Panc1 (cell line): ENCODE measurements around the gene LHFPL3. TPM values are rescaled to one million over a fixed set of nuclear protein-coding genes. Genes with fewer than 3 reads are reported as not detected.

Source experiments
- ATAC-seq: fragments of 200-7000 bp; cut with Tn5 transposase; 2 replicates; pipeline ENCODE4 v1.9.1; 2020; ENCODE audit warnings: mild to moderate bottlenecking, moderate library complexity
- BruUV-seq: library from RNA; stranded (reverse); fragments of 400-500 nt; replicated peaks from 2 replicates; lab custom pipeline; 2021; lab: Mats Ljungman, UMichigan
- CTCF ChIA-PET: fragments of 300-600 bp; sonication (Branson Sonifier 250); formaldehyde crosslinking; loops from one replicate; lab custom pipeline; 2022; ENCODE audit warnings: antibody characterized with exemption; lab: Charles Lee
- POLR2A ChIA-PET: fragments of 300-600 bp; sonication (Branson Sonifier 250); formaldehyde crosslinking; loops from one replicate; lab custom pipeline; 2022; ENCODE audit warnings: antibody characterized with exemption; lab: Charles Lee
- DNase-seq: peaks from one replicate; pipeline ENCODE4 v3.0.0-alpha.2; 2010; ENCODE audit warnings: low read depth, low spot score
- H3K27ac ChIP-seq: 2 replicates; pipeline ENCODE4 v1.5.1; 2011; ENCODE audit warnings: mild to moderate bottlenecking, low read length, inconsistent platforms
- H3K27me3 ChIP-seq: fragments of 200-500 bp; sonication (Bioruptor generic); 2 replicates; pipeline ENCODE4 v1.6.0; 2014; ENCODE audit warnings: low read length, inconsistent platforms; ENCODE audit not compliant: control insufficient read depth, insufficient read depth
- H3K36me3 ChIP-seq: fragments of 200-500 bp; sonication (Bioruptor generic); 2 replicates; pipeline ENCODE4 v1.5.1; 2014; ENCODE audit warnings: inconsistent platforms, mild to moderate bottlenecking, low read length, moderate library complexity; ENCODE audit not compliant: control insufficient read depth, insufficient read depth
- H3K4me1 ChIP-seq: 2 replicates; pipeline ENCODE4 v1.5.1; 2011; ENCODE audit warnings: inconsistent platforms, mild to moderate bottlenecking, low read length, moderate library complexity; ENCODE audit not compliant: control insufficient read depth, insufficient read depth
- H3K4me3 ChIP-seq, 2 experiments: 2 replicates each; pipeline ENCODE4 v1.5.1; 2011 to 2012; ENCODE audit warnings: low read depth in 2 of 2, low read length in 2 of 2, mild to moderate bottlenecking in 2 of 2, inconsistent platforms in 1 of 2, moderate library complexity in 1 of 2
- H3K9me3 ChIP-seq: fragments of 200-500 bp; sonication (Bioruptor generic); 2 replicates; pipeline ENCODE4 v1.5.1; 2014; ENCODE audit warnings: low read depth, mild to moderate bottlenecking, inconsistent platforms, low read length, moderate library complexity; ENCODE audit not compliant: control insufficient read depth, insufficient read depth
- POLR2AphosphoS5 ChIP-seq: IDR thresholded peaks from 2 replicates; pipeline ENCODE4 v1.6.1; 2012; ENCODE audit warnings: mild to moderate bottlenecking, low read depth, low read length, moderate library complexity
- SIN3A ChIP-seq: IDR thresholded peaks from 2 replicates; pipeline ENCODE4 v1.6.1; 2012; ENCODE audit warnings: low read depth, mild to moderate bottlenecking, low read length, moderate library complexity, borderline replicate concordance; ENCODE audit not compliant: insufficient read depth
- TCF7L2 ChIP-seq: IDR thresholded peaks from 2 replicates; pipeline ENCODE4 v1.6.1; 2011; ENCODE audit warnings: mild to moderate bottlenecking, low read depth, low read length, inconsistent platforms
- in situ Hi-C: cut with HindIII; loops from 2 replicates; pipeline ENCODE4 v1.10.0; 2016; ENCODE audit warnings: low sequenced_read_pairs, low pct_unique_long_range_greater_than_20kb
- intact Hi-C: fragments of 100-400 bp; cut with micrococcal nuclease; formaldehyde crosslinking; loops from one replicate; pipeline ENCODE4 v1.10.0; 2022; ENCODE audit not compliant: unreplicated experiment
- total RNA-seq: library from RNA; stranded (reverse); gene quantifications from one replicate; pipeline ENCODE4 v1.2.1, GENCODE V29; 2021; ENCODE audit not compliant: unreplicated experiment
- TF ChIP-seq, protein P1 (sequence below): fragments of 450-650 bp; IDR thresholded peaks from 2 replicates; pipeline ENCODE4 v1.5.1; 2017; ENCODE audit warnings: mild to moderate bottlenecking
- TF ChIP-seq, protein P2 (sequence below), 2 experiments: IDR thresholded peaks; 2 replicates each; pipeline ENCODE4 v1.6.1; 2011 to 2012; ENCODE audit warnings: low read depth in 2 of 2, control low read depth in 1 of 2, low read length in 1 of 2, mild to moderate bottlenecking in 1 of 2, moderate library complexity in 1 of 2; ENCODE audit not compliant: insufficient read depth in 1 of 2

Gene LHFPL3
- total RNA-seq, 1 experiment from 2014 or later, result not detected

- BruUV-seq, result no TSS peak
- H3K4me1 ChIP-seq, result no peaks in the 10 kb centered on the region
- H3K9me3 ChIP-seq, result no peaks in the 10 kb centered on the region
- DNase-seq, result no peak
- peaks cover 2% of the 10 kb centered on the region; the same call in 1 of the 2 replicates for H3K27me3 ChIP-seq
- ATAC-seq, result no peak
- intact Hi-C loops (no loop called here), in situ Hi-C loops (no loop called here)
- H3K36me3 ChIP-seq, result no peaks in the 10 kb centered on the region
- no peak overlapping the region for H3K27ac ChIP-seq
- TF ChIP-seq, protein P1, sequence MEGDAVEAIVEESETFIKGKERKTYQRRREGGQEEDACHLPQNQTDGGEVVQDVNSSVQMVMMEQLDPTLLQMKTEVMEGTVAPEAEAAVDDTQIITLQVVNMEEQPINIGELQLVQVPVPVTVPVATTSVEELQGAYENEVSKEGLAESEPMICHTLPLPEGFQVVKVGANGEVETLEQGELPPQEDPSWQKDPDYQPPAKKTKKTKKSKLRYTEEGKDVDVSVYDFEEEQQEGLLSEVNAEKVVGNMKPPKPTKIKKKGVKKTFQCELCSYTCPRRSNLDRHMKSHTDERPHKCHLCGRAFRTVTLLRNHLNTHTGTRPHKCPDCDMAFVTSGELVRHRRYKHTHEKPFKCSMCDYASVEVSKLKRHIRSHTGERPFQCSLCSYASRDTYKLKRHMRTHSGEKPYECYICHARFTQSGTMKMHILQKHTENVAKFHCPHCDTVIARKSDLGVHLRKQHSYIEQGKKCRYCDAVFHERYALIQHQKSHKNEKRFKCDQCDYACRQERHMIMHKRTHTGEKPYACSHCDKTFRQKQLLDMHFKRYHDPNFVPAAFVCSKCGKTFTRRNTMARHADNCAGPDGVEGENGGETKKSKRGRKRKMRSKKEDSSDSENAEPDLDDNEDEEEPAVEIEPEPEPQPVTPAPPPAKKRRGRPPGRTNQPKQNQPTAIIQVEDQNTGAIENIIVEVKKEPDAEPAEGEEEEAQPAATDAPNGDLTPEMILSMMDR, result no peak
- TF ChIP-seq POLR2AphosphoS5 (no peak), TCF7L2 (no peak), SIN3A (no peak)
- POLR2A ChIA-PET, result no interaction called here
- no peak overlapping the region for H3K4me3 ChIP-seq
- CTCF ChIA-PET, result no interaction called here
Observed at GRCh38 chr7:104621321-104621720, 292.9 kb downstream of the LHFPL3 start.

- BruUV-seq, result no TSS peak
- Histone ChIP-seq H3K27ac (no peak overlapping the region), H3K4me1 (no peaks in the 10 kb centered on the region), H3K27me3 (no peaks in the 10 kb centered on the region), H3K4me3 (no peak overlapping the region), H3K36me3 (no peaks in the 10 kb centered on the region), H3K9me3 (no peaks in the 10 kb centered on the region)
- intact Hi-C loops, result no loop called here
- ATAC-seq (no peak), DNase-seq (no peak)
- TF ChIP-seq, protein P2, sequence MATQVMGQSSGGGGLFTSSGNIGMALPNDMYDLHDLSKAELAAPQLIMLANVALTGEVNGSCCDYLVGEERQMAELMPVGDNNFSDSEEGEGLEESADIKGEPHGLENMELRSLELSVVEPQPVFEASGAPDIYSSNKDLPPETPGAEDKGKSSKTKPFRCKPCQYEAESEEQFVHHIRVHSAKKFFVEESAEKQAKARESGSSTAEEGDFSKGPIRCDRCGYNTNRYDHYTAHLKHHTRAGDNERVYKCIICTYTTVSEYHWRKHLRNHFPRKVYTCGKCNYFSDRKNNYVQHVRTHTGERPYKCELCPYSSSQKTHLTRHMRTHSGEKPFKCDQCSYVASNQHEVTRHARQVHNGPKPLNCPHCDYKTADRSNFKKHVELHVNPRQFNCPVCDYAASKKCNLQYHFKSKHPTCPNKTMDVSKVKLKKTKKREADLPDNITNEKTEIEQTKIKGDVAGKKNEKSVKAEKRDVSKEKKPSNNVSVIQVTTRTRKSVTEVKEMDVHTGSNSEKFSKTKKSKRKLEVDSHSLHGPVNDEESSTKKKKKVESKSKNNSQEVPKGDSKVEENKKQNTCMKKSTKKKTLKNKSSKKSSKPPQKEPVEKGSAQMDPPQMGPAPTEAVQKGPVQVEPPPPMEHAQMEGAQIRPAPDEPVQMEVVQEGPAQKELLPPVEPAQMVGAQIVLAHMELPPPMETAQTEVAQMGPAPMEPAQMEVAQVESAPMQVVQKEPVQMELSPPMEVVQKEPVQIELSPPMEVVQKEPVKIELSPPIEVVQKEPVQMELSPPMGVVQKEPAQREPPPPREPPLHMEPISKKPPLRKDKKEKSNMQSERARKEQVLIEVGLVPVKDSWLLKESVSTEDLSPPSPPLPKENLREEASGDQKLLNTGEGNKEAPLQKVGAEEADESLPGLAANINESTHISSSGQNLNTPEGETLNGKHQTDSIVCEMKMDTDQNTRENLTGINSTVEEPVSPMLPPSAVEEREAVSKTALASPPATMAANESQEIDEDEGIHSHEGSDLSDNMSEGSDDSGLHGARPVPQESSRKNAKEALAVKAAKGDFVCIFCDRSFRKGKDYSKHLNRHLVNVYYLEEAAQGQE (IDR thresholded peaks at IDR 0.05; ENCODE audit: insufficient read depth in 1 of 2, low read depth in 2 of 2, low read length in 1 of 2), result no peak
- TF ChIP-seq TCF7L2 (no peak), SIN3A (no peak), POLR2AphosphoS5 (no peak)
- TF ChIP-seq, protein P1, result no peak
- ChIA-PET CTCF (no interaction called here), POLR2A (no interaction called here)
- in situ Hi-C loops, result no loop called here
Observed at GRCh38 chr7:104625956-104626355, 297.6 kb downstream of the LHFPL3 start.
